Right renal pelvis (tissue), 4 donors: ENCODE results near the gene XYLT1. TPM values are rescaled to one million over a fixed set of nuclear protein-coding genes. Genes with fewer than 3 reads are reported as not detected.

Experiments
- DNase-seq, 4 donors: peaks; one replicate each; pipeline ENCODE4 v3.0.0-alpha.2; 2013; ENCODE audit warnings: low read depth in 4 of 4, low spot score in 3 of 4, missing footprints in 1 of 4
- polyA plus RNA-seq, 4 donors: library from polyadenylated mRNA; unstranded; fragments of 120-200 nt; gene quantifications; one replicate each; pipeline ENCODE4 v1.2.1, GENCODE V29; 2013; ENCODE audit not compliant: insufficient read length in 4 of 4

Gene XYLT1
- polyA plus RNA-seq, 4 donors, result 8.1 to 8.5 (median 8.4) TPM

- no peak for DNase-seq
These were observed 390.7 kb downstream of the XYLT1 start for GRCh38 chr16:17080105-17080504.

GRCh38 chr16:17078931-17079631 is 391.7 kb downstream of the XYLT1 start:
- DNase-seq, result no peak

- no peak for DNase-seq
These were observed 393.8 kb downstream of the XYLT1 start for GRCh38 chr16:17076818-17077498.

- DNase-seq, result no peak
These were observed 394.5 kb downstream of the XYLT1 start for GRCh38 chr16:17076092-17076754.

- DNase-seq, result no peak
These were observed 398.7 kb downstream of the XYLT1 start for GRCh38 chr16:17072104-17072503.

- DNase-seq, result peak; percentile 4 to 33 (median 16)
These were observed 399.7 kb downstream of the XYLT1 start for GRCh38 chr16:17070882-17071592.

GRCh38 chr16:17069681-17070080 is 401.1 kb downstream of the XYLT1 start:
- no peak for DNase-seq

- DNase-seq, result no peak
These were observed 402.2 kb downstream of the XYLT1 start for GRCh38 chr16:17068524-17068923.

GRCh38 chr16:17067882-17068281 is 402.9 kb downstream of the XYLT1 start:
- no peak for DNase-seq

GRCh38 chr16:17063201-17064139 is 407.3 kb downstream of the XYLT1 start:
- DNase-seq, result no peak

GRCh38 chr16:17062676-17063075 is 408.1 kb downstream of the XYLT1 start:
- DNase-seq, result no peak

GRCh38 chr16:17061326-17061725 is 409.4 kb downstream of the XYLT1 start:
- DNase-seq, result no peak

GRCh38 chr16:17058471-17058870 is 412.3 kb downstream of the XYLT1 start:
- no peak for DNase-seq

GRCh38 chr16:17056666-17057065 is 414.1 kb downstream of the XYLT1 start:
- no peak for DNase-seq

GRCh38 chr16:17053536-17054160 is 417.1 kb downstream of the XYLT1 start:
- DNase-seq, result no peak
